Ishikawa (cell line): ENCODE data around the gene ZNRF4.

ENCODE experiments used
- CREB1 ChIP-seq: IDR thresholded peaks from 2 replicates; pipeline ENCODE4 v1.6.1; 2012; ENCODE audit warnings: low read depth
- EP300 ChIP-seq: IDR thresholded peaks from 2 replicates; pipeline ENCODE4 v1.6.1; 2012; ENCODE audit warnings: borderline replicate concordance
- MAX ChIP-seq: IDR thresholded peaks from 2 replicates; pipeline ENCODE4 v1.6.1; 2012
- NFIC ChIP-seq: IDR thresholded peaks from 2 replicates; pipeline ENCODE4 v1.6.1; 2012
- RAD21 ChIP-seq: IDR thresholded peaks from 2 replicates; pipeline ENCODE4 v1.6.1; 2012; ENCODE audit warnings: low read depth
- REST ChIP-seq: IDR thresholded peaks from 2 replicates; pipeline ENCODE4 v1.6.1; 2012; ENCODE audit warnings: low read depth, mild to moderate bottlenecking
- TCF12 ChIP-seq: IDR thresholded peaks from 2 replicates; pipeline ENCODE4 v1.6.1; 2012; ENCODE audit warnings: low read depth
- TEAD4 ChIP-seq: IDR thresholded peaks from 2 replicates; pipeline ENCODE4 v1.6.1; 2012
- ZBTB7A ChIP-seq: IDR thresholded peaks from 2 replicates; pipeline ENCODE4 v1.6.1; 2012; ENCODE audit warnings: low read depth

ZNRF4 gene

GRCh38 chr19:5501907-5502306 lies 46.7 kb downstream of the ZNRF4 start:
- no peak for TF ChIP-seq MAX

- TF ChIP-seq REST (no peak), ZBTB7A (no peak)
These were observed 48.4 kb downstream of the ZNRF4 start for GRCh38 chr19:5503598-5503997.

GRCh38 chr19:5504114-5504513 lies 48.9 kb downstream of the ZNRF4 start:
- no peak for TF ChIP-seq MAX
- TF ChIP-seq RAD21 = no peak
- no peak for TF ChIP-seq EP300
- TF ChIP-seq ZBTB7A = no peak
- TF ChIP-seq REST = no peak
- no peak for TF ChIP-seq TEAD4
- no peak for TF ChIP-seq CREB1
- TF ChIP-seq TCF12 = no peak
- TF ChIP-seq NFIC = no peak
